H9 (cell line): ENCODE measurements around the gene AKT1S1. TPM values are rescaled to one million over a fixed set of nuclear protein-coding genes. Genes with fewer than 3 reads are reported as not detected.

Experiments used
- DNase-seq: peaks from one replicate; pipeline ENCODE4 v3.0.0-alpha.2; 2017
- H2AFZ ChIP-seq: one replicate; pipeline ENCODE4 v1.6.1; 2013; ENCODE audit warnings: mild to moderate bottlenecking, low read length, control low read depth, moderate library complexity
- H2AK5ac ChIP-seq: 2 replicates; pipeline ENCODE4 v1.6.1; 2013; ENCODE audit warnings: low read length, control low read depth, mixed read lengths; ENCODE audit not compliant: insufficient read length
- H2BK120ac ChIP-seq: one replicate; pipeline ENCODE4 v1.6.1; 2013; ENCODE audit warnings: low read depth, mild to moderate bottlenecking, low read length, control low read depth, inconsistent platforms; ENCODE audit not compliant: poor library complexity, severe bottlenecking
- H2BK12ac ChIP-seq: 2 replicates; pipeline ENCODE4 v1.6.1; 2013; ENCODE audit warnings: low read length, control low read depth, mixed read lengths, low read depth; ENCODE audit not compliant: insufficient read length
- H2BK15ac ChIP-seq: 2 replicates; pipeline ENCODE4 v1.6.1; 2013; ENCODE audit warnings: low read depth, low read length, control low read depth
- H2BK20ac ChIP-seq: one replicate; pipeline ENCODE4 v1.6.1; 2013; ENCODE audit warnings: low read depth, mild to moderate bottlenecking, low read length, control low read depth, inconsistent platforms; ENCODE audit not compliant: poor library complexity, severe bottlenecking
- H2BK5ac ChIP-seq: 2 replicates; pipeline ENCODE4 v1.6.1; 2013; ENCODE audit warnings: low read length, control low read depth, mixed read lengths; ENCODE audit not compliant: insufficient read length
- H3K14ac ChIP-seq: 2 replicates; pipeline ENCODE4 v1.6.1; 2013; ENCODE audit warnings: low read length, control low read depth; ENCODE audit not compliant: insufficient read depth
- H3K18ac ChIP-seq: 2 replicates; pipeline ENCODE4 v1.6.1; 2013; ENCODE audit warnings: low read depth, mild to moderate bottlenecking, mixed read lengths, low read length, control low read depth; ENCODE audit not compliant: insufficient read length
- H3K23ac ChIP-seq: 2 replicates; pipeline ENCODE4 v1.6.1; 2013; ENCODE audit warnings: low read length, control low read depth, mixed read lengths, low read depth; ENCODE audit not compliant: insufficient read length
- H3K23me2 ChIP-seq: 2 replicates; pipeline ENCODE4 v1.6.1; 2013; ENCODE audit warnings: low read depth, mild to moderate bottlenecking, mixed read lengths, low read length, control low read depth; ENCODE audit not compliant: insufficient read length, poor library complexity, severe bottlenecking
- H3K27ac ChIP-seq: 2 replicates; pipeline ENCODE4 v1.5.1; 2013; ENCODE audit warnings: low read length, control low read depth, mixed read lengths, low read depth; ENCODE audit not compliant: insufficient read length
- H3K27me3 ChIP-seq: 2 replicates; pipeline ENCODE4 v1.6.1; 2013; ENCODE audit warnings: low read length, control low read depth, inconsistent platforms; ENCODE audit not compliant: insufficient read depth
- H3K4ac ChIP-seq: 2 replicates; pipeline ENCODE4 v1.6.1; 2013; ENCODE audit warnings: low read depth, mild to moderate bottlenecking, control low read depth, inconsistent platforms, low read length, moderate library complexity
- H3K4me1 ChIP-seq: 2 replicates; pipeline ENCODE4 v1.6.1; 2013; ENCODE audit warnings: low read length, control low read depth, inconsistent platforms; ENCODE audit not compliant: insufficient read depth
- H3K4me2 ChIP-seq: 2 replicates; pipeline ENCODE4 v1.6.1; 2013; ENCODE audit warnings: low read length, control low read depth, mixed read lengths; ENCODE audit not compliant: insufficient read length, insufficient read depth
- H3K56ac ChIP-seq: 2 replicates; pipeline ENCODE4 v1.6.1; 2013; ENCODE audit warnings: low read depth, mild to moderate bottlenecking, mixed read lengths, low read length, control low read depth; ENCODE audit not compliant: insufficient read length
- H3K79me1 ChIP-seq: 2 replicates; pipeline ENCODE4 v1.6.1; 2013; ENCODE audit warnings: low read depth, mild to moderate bottlenecking, moderate library complexity, low read length, control low read depth, inconsistent platforms; ENCODE audit not compliant: insufficient read depth, poor library complexity, severe bottlenecking
- H3K79me2 ChIP-seq: 2 replicates; pipeline ENCODE4 v1.6.1; 2013; ENCODE audit warnings: low read length, control low read depth, inconsistent platforms; ENCODE audit not compliant: insufficient read depth
- H3K9ac ChIP-seq: 2 replicates; pipeline ENCODE4 v1.6.1; 2013; ENCODE audit warnings: low read length, control low read depth, mixed read lengths; ENCODE audit not compliant: insufficient read length; ENCODE audit errors: extremely low read depth
- H3K9me3 ChIP-seq: one replicate; pipeline ENCODE4 v1.6.1; 2013; ENCODE audit warnings: low read depth, low read length, inconsistent platforms; ENCODE audit not compliant: control insufficient read depth
- H3T11ph ChIP-seq: one replicate; pipeline ENCODE4 v1.6.1; 2013; ENCODE audit warnings: mild to moderate bottlenecking, low read length, control low read depth, inconsistent platforms
- H4K20me1 ChIP-seq: one replicate; pipeline ENCODE4 v1.6.1; 2013; ENCODE audit not compliant: control insufficient read depth, insufficient read length, insufficient read depth
- H4K5ac ChIP-seq: 2 replicates; pipeline ENCODE4 v1.6.1; 2013; ENCODE audit warnings: low read depth, mild to moderate bottlenecking, mixed read lengths, low read length, control low read depth; ENCODE audit not compliant: insufficient read length
- H4K8ac ChIP-seq: replicated peaks from 2 replicates; pipeline ENCODE4 v1.6.1; 2013; ENCODE audit warnings: low read length, control low read depth, mixed read lengths, low read depth; ENCODE audit not compliant: insufficient read length
- H4K91ac ChIP-seq: 2 replicates; pipeline ENCODE4 v1.6.1; 2013; ENCODE audit warnings: low read depth, mild to moderate bottlenecking, moderate library complexity, mixed read lengths, low read length, control low read depth; ENCODE audit not compliant: insufficient read length
- H3K27ac Mint-ChIP-seq, 3 experiments: 2 replicates in 2 of 3; 3 replicates in 1 of 3; pipeline ENCODE4 v1.8.0; 2020 to 2021; ENCODE audit warnings: mixed read lengths in 3 of 3, mild to moderate bottlenecking in 1 of 3, moderate library complexity in 1 of 3
- H3K27me3 Mint-ChIP-seq: 2 replicates; pipeline ENCODE4 v1.8.0; 2021; ENCODE audit warnings: low read depth, mild to moderate bottlenecking, moderate library complexity, mixed read lengths
- H3K36me3 Mint-ChIP-seq, 3 experiments: 2 replicates in 2 of 3; 3 replicates in 1 of 3; pipeline ENCODE4 v1.8.0; 2020 to 2021; ENCODE audit warnings: low read depth in 3 of 3, mixed read lengths in 3 of 3; ENCODE audit not compliant: insufficient read depth in 1 of 3
- H3K4me1 Mint-ChIP-seq, 2 experiments: 2 replicates each; pipeline ENCODE4 v1.8.0; 2020; ENCODE audit warnings: mixed read lengths in 2 of 2
- H3K4me3 Mint-ChIP-seq, 2 experiments: 2 replicates in 1 of 2; 3 replicates in 1 of 2; pipeline ENCODE4 v1.8.0; 2020 to 2021; ENCODE audit warnings: mild to moderate bottlenecking in 2 of 2, mixed read lengths in 2 of 2, moderate library complexity in 1 of 2
- H3K9me3 Mint-ChIP-seq, 2 experiments: 2 replicates in 1 of 2; 3 replicates in 1 of 2; pipeline ENCODE4 v1.8.0; 2020; ENCODE audit warnings: mild to moderate bottlenecking in 2 of 2, mixed read lengths in 2 of 2, moderate library complexity in 1 of 2
- CTCF ChIP-seq: fragments of 200-600 bp; sonication (generic); conservative IDR thresholded peaks from 3 replicates; pipeline ENCODE4 v1.8.0; 2021; ENCODE audit warnings: antibody characterized with exemption, mild to moderate bottlenecking
- WGBS: extraction: QIAGEN DNeasy Blood & Tissue Kit; methylation state at CpG from one replicate; pipeline ENCODE4 v1.1.7; 2013; ENCODE audit warnings: missing lambda C conversion rate, low lambda C conversion rate, mixed read lengths; ENCODE audit not compliant: insufficient read length; ENCODE audit errors: extremely low coverage; 5-methylcytosine and 5-hydroxymethylcytosine counted together
- total RNA-seq: library from RNA; stranded (reverse); gene quantifications from 2 replicates; pipeline ENCODE4 v1.2.1, GENCODE V29; 2021

Gene AKT1S1
- total RNA-seq, 1 experiment from 2014 or later: 43.5 TPM

- no CpG with 5 or more reads among the region's 6 CpGs for WGBS
Observed at GRCh38 chr19:49915271-49915670, 38.1 kb upstream of the AKT1S1 start.

More at GRCh38 chr19:49915271-49915670, 38.1 kb upstream of the AKT1S1 start:
- no peak overlapping the region for H3K9ac ChIP-seq
- TF ChIP-seq CTCF: peak; percentile 46; the same call in 2 of the 3 replicates
- no peak overlapping the region for H3T11ph ChIP-seq
- Mint-ChIP-seq H3K27me3 (no peaks in the 10 kb centered on the region), H3K4me3 (no peak overlapping the region), H3K9me3 (peaks cover 0 to 3% of the 10 kb centered on the region in 2 experiments; a peak in 1 of 5 replicates), H3K27ac (peak overlapping the region in 1 of 3 experiments; percentile 18; a peak in 2 of 7 replicates), H3K36me3 (peaks cover 50 to 80% (median 79%) of the 10 kb centered on the region in 3 experiments), H3K4me1 (peaks cover 10 to 18% of the 10 kb centered on the region in 2 experiments)
- no peak overlapping the region for H2BK5ac ChIP-seq
- peaks cover 2% of the 10 kb centered on the region for H4K20me1 ChIP-seq
- no peak overlapping the region for H2BK15ac ChIP-seq
- H4K5ac ChIP-seq: no peak overlapping the region
- no peak overlapping the region for H2AFZ ChIP-seq
- H3K79me1 ChIP-seq: peaks cover 9% of the 10 kb centered on the region
- H3K79me2 ChIP-seq: peaks cover 6% of the 10 kb centered on the region; the same call in 1 of the 2 replicates
- no peaks in the 10 kb centered on the region for H3K4me1 ChIP-seq
- no peak overlapping the region for H3K14ac ChIP-seq
- H3K9me3 ChIP-seq: no peaks in the 10 kb centered on the region
- H2BK12ac ChIP-seq: no peak overlapping the region
- no peaks in the 10 kb centered on the region for H3K23me2 ChIP-seq
- DNase-seq: no peak
- H4K91ac ChIP-seq: no peak overlapping the region
- H3K56ac ChIP-seq: no peak overlapping the region
- no peak overlapping the region for H3K18ac ChIP-seq
- H3K27me3 ChIP-seq: no peaks in the 10 kb centered on the region
- no peak overlapping the region for H3K4me2 ChIP-seq
- H3K4ac ChIP-seq: no peak overlapping the region
- H3K23ac ChIP-seq: no peak overlapping the region
- no peak overlapping the region for H2BK20ac ChIP-seq
- no peak overlapping the region for H2BK120ac ChIP-seq
- no peak overlapping the region for H3K27ac ChIP-seq
- H4K8ac ChIP-seq: no peak overlapping the region
- no peak overlapping the region for H2AK5ac ChIP-seq
